Hematopoietic multipotent progenitor cell treated with erythropoietin and hydrocortisone succinate and interleukin-3 and kit ligand, for 17 days (in vitro differentiated cells): Measurements from ENCODE around the gene IGFBP2.
"Not testable (repeated sequence)": the region's sequence is repeated elsewhere in the genome, so short reads cannot be mapped to it uniquely, and the experiment has no call there.

Experiments used
- DNase-seq: peaks from one replicate; pipeline ENCODE4 v3.0.0-alpha.2; 2015; ENCODE audit warnings: low spot score

The IGFBP2 gene

GRCh38 chr2:216632952-216633615 lies at the start of gene IGFBP2:
Gene IGFBP2 (plus strand): TSS chr2:216633420. CDS start chr2:216633524, 104 bp downstream.
- DNase-seq = no peak

GRCh38 chr2:216583606-216584005 lies 49.6 kb upstream of the IGFBP2 start:
- DNase-seq = no peak

DNA sequence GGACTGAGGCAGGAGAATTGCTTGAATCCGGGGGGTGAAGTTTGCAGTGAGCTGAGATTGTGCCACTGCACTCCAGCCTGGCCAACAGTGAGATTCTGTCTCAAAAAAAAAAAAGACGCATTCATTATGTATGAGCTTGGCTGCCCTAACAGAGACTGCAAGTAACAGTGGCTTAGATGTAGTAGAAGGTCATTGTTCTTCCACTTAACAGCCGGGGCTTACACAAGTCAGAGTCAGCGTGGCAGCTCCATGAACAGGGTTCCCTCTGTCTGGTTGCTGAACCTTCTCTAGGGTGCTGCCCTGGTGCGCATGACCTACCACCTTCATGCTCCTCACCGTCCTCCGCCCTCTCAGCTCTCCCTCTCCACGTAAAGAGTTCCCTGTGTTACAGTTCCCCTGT lies 49.1 kb upstream of the IGFBP2 start:
- DNase-seq = no peak

DNA sequence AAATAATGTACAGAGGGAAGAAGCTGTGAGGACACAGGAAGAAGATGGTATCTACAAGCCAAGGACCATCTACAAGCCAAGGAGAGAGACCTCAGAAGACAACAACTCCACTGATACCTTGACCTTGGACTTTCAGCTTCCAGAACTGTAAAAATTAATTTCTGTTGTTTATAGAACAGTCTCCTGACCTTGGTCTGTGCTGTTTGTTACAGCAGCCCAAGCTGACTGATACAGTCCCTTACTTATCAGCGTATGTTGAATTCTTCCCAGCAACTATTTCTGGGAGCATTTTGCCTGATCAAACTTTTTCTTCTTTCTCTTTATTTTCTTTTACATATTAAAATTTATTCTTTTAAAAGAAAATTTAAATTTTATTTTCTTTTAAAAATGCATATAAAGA lies 47.8 kb upstream of the IGFBP2 start:
- DNase-seq = no peak

DNA sequence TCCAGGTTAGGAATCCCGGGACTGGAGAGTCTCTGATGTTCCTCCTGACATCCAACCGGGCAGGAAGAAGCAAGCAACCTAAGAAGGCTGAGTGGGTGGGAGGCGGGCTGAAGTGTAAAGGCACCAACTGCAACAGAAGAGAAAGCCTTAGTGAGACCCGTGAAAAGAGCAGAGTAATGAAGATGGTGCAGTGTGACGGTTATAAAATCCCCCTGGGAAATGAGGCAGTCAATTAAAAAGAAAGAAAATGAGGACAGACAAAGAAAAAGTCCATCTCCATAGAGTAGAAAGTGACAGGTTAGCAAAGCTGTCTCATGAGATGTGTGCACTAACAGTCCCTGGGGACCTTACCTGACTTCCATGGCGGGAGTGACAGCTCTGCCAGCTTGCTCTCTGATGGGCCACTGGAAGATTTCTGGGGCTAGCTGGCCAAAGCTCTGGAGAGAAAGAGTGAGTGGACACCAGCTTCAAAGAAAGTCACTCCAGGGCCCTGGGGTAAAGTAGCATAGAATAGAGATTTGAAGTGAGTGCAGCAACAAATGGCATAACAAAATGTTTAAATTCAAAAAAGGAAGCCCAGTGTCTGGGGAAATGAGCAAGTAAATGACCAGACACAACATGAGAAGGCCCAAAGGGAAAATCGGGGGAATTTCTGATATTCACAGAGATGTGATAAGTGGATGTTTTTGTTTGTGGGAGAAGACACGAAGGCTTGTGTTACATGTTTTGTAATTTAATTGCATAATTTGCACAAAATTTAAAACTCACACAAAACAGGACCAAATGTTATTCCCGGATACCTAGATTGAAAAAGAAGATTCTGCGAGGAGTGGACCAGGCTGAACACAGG lies 44.1 kb upstream of the IGFBP2 start:
- no peak for DNase-seq

DNA sequence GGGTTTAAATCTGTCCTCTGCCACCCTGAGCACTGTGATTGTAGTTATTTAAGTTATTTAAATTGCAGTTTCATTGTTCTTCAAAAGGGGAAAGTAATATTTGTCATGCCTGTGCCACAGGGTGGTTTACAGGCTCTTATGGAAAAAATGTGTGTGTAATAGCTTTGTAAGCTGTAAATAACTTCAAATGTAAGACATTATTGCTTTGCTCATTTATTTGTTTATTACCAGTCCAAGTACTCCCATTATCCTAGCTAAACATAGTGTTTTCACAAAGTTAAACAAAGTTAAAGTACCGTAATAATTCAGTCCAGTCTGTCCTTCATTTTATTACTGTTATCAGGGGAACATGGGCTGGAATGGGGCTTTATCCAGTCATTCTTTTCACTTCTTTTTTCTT lies 43.4 kb upstream of the IGFBP2 start:
- no peak for DNase-seq

DNA sequence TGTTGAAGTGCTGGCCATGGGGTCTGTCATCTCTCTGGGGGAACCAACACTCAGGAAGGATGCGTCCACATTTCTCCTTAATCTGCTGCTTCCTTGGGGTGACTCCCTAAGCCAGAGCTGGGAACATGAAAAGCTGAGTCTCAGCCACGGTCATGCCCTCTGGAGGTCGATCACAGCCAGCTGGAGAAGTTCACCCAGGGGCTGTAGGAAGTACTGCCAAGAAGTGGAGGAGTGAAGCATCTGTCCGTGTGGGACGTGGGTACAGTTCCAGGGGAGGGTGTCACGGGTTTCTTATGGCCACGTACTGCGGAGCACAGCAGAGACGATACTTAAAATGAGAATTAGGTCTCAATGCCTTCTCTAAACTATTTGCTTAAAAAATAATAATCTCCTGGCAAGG lies 42.4 kb upstream of the IGFBP2 start:
- DNase-seq = no peak

DNA sequence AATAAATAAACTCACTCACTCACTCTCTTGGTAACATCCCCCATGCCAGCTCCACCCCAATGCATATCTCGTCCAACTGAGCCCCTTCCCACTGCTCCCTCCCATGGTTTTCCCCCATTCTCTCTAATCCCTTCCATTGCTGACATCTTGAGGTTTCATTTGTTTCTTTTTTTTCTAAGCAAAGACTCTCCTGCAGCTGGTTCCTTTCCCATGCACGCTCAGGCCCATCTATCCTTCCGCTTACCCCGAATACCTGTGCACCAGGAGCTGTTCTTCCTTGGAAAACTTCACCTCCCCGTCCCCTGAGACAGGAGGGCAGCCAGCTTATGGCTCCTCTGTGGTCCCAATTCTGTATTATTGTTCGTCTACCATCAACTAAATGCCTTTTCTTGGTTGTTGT lies 41.7 kb upstream of the IGFBP2 start:
- no peak for DNase-seq

DNA sequence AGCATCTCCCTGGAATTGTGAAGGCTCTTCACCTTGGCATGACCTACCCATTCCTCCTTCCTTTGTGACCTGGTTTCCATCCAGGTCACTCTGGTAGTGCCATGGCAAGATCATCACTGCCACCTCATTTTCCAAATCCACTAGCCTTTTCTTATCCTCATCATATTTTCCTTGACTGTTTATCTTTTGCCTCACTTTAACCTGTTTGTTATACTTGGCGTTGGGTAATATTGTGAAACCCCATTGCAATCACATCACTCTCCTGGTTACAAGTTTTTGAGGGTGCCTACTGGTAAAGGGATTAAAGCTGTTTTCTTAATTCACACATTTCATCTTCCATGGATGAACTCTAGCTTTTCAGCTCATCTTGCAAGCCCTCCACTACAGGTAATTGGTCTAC lies 39.1 kb upstream of the IGFBP2 start:
- DNase-seq = no peak

DNA sequence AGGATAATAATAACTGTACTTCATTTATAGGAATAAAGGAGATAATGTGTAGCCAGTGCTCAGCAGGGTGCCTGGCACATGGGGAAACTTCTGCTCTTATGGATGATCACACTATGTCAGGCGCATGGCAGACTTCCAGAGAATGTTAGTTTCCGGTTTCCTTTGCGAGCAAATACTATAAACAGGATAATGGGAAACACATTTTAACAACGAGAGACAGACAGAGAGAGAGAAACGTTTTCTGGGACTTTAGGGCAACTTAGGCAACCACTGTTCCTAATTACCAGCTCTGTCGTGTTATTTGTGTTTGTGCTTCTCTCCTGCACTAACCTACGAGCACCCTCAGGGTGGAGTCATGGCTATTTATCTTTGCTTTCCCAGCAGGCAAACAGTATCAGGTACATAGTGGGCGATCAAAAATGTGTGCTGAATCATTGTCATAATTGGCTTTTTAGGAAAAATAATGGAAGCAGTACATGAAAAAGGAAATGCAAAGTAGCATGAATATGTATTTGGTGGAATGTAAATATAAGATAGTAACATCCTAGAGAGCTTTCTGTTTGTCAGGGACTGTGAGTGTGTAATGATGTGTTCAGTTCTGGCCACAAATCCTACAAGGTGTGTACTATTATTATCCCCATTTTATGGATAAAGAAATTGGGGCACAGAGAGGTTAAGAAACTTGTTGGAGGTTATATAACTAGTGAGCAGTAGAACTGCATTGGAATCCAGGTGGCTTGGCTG lies 36.8 kb upstream of the IGFBP2 start:
- no peak for DNase-seq

GRCh38 chr2:216596980-216597509 lies 36.2 kb upstream of the IGFBP2 start:
- DNase-seq = no peak

DNA sequence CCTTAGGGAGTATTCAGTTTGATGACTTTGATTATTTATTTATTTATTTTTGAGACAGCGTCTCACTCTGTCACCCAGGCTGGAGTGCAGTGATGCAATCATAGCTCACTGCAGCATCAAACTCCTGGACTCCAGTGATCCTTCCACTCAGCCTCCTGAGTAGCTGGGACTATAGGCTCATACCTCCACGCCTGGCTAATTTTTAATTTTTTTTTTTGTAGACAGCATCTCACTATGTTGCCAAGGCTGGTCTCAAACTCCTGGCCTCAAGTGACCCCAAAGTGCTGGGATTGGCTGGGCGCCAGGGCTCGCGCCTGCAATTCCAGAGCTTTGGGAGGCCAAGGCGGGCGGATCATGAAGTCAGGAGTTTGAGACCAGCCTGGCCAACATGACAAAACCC lies 35.4 kb upstream of the IGFBP2 start:
- DNase-seq = not testable (repeated sequence)

DNA sequence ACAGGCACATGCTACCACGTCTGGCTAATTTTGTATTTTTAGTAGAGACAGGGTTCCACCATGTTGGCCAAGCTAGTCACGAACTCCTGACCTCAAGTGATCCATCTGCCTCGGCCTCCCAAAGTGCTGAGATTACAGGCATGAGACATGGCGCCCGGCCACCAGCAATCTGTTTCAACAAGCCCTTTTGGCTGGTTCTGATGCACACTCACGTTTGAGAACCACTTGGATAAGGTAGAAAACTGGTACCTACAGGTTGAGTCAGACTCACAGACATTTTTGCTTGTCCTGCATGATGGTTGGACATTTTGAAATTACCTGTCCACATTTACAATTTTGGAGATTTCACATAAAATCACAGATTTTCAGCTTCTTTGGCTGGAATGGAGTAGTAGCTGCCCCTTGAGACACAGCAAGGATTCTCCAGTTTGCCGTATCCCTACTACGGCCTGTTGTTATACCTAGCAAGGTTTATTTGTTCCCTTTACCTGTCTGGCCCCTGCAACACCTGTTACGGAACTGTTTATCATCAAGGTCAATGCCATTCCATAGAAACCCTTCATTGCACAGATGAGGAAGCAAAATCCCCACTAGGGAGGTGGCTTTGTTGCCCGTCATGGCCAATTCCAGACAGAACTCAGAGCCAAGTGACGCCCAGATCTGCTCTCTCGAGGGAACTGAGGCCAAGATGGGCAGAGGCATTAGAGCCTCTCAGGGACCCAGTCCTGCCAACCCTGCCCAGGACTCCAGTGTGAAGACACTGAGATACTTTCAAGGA lies 31.4 kb upstream of the IGFBP2 start:
- DNase-seq = no peak

GRCh38 chr2:216603010-216603883 lies 30.0 kb upstream of the IGFBP2 start:
- no peak for DNase-seq

DNA sequence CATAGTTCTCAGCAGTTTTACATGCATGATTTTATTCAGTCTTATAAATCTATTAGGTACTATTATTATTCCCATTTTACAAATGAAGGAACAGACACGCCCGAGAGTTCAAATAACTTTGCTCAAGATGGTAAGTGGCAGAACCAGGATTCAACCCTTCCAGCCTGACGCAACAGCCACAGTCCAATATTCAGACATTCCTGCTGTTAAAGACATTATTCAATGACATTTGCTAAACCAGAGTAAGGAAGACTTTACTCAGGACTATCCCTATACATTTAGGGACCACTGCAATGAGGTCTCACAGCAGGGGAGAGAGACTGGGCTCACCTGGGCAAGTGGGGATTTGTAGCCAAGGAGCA lies 29.4 kb upstream of the IGFBP2 start:
- DNase-seq = no peak

- DNase-seq = no peak
These were observed 28.8 kb upstream of the IGFBP2 start for GRCh38 chr2:216604458-216604857.

GRCh38 chr2:216606551-216607276 lies 26.5 kb upstream of the IGFBP2 start:
- no peak for DNase-seq

DNA sequence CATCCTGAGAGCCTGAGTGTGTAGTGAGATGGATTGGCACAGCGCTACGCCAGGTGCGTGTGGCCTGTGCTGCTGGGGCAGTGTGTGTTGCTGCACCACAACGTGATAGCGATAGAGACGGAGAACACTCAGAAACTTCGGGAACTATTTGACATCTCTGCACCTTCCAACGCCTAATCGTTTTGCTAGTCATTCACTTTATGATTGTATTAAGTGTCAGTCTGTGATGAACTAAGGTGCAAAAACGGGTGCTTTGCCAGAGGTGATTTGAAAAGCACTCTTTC lies 26.0 kb upstream of the IGFBP2 start:
- DNase-seq = no peak

GRCh38 chr2:216608525-216608924 lies 24.7 kb upstream of the IGFBP2 start:
- no peak for DNase-seq

GRCh38 chr2:216615298-216616082 lies 17.7 kb upstream of the IGFBP2 start:
- DNase-seq = no peak
